Liver (tissue), 9 donors: Measurements from ENCODE around the gene DDX31. TPM values are rescaled to one million over a fixed set of nuclear protein-coding genes. Genes with fewer than 3 reads are reported as not detected.

Source experiments
- DNase-seq: peaks from one replicate; pipeline ENCODE4 v3.0.0-alpha.2; 2017; ENCODE audit warnings: low spot score
- H3K27ac ChIP-seq, 2 donors: one replicate each; pipeline ENCODE4 v1.7.0; 2013; ENCODE audit warnings: inconsistent platforms in 2 of 2, low read length in 2 of 2, control low read depth in 1 of 2, low read depth in 1 of 2, mild to moderate bottlenecking in 1 of 2
- H3K27me3 ChIP-seq, 4 donors: one replicate each; pipeline versions ENCODE4 v1.6.1 to v1.7.0; 2013; ENCODE audit warnings: low read length in 3 of 4, inconsistent platforms in 1 of 4, mild to moderate bottlenecking in 1 of 4, moderate library complexity in 1 of 4; ENCODE audit not compliant: control insufficient read depth in 4 of 4, insufficient read depth in 4 of 4
- H3K36me3 ChIP-seq, 4 donors: one replicate each; pipeline versions ENCODE4 v1.6.1 to v1.7.0; 2013; ENCODE audit warnings: low read length in 3 of 4, mild to moderate bottlenecking in 3 of 4, low read depth in 1 of 4, moderate library complexity in 1 of 4; ENCODE audit not compliant: control insufficient read depth in 4 of 4, insufficient read depth in 3 of 4
- H3K4me1 ChIP-seq, 4 donors: one replicate each; pipeline versions ENCODE4 v1.6.1 to v1.7.0; 2013; ENCODE audit warnings: low read length in 3 of 4, mild to moderate bottlenecking in 3 of 4, moderate library complexity in 1 of 4; ENCODE audit not compliant: control insufficient read depth in 4 of 4, insufficient read depth in 4 of 4
- H3K4me3 ChIP-seq, 3 donors: one replicate each; pipeline versions ENCODE4 v1.6.1 to v1.7.0; 2013; ENCODE audit warnings: low read length in 3 of 3, control low read depth in 1 of 3, low read depth in 1 of 3, mild to moderate bottlenecking in 1 of 3
- H3K9ac ChIP-seq, 2 donors: one replicate each; pipeline ENCODE4 v1.7.0; 2013; ENCODE audit warnings: low read length in 2 of 2, mild to moderate bottlenecking in 2 of 2, moderate library complexity in 2 of 2, control low read depth in 1 of 2, low read depth in 1 of 2
- H3K9me3 ChIP-seq, 4 donors: one replicate each; pipeline versions ENCODE4 v1.6.1 to v1.7.0; 2013; ENCODE audit warnings: low read length in 3 of 4; ENCODE audit not compliant: control insufficient read depth in 4 of 4
- ATF3 ChIP-seq: IDR thresholded peaks from 2 replicates; pipeline ENCODE4 v1.6.1; 2016; ENCODE audit warnings: antibody characterized with exemption
- CTCF ChIP-seq: fragments of 150-350 bp; IDR thresholded peaks from 2 replicates; pipeline ENCODE4 v1.5.1; 2017; ENCODE audit warnings: improper control_type of control experiment, low read depth, low read length; ENCODE audit not compliant: missing input control
- EGR1 ChIP-seq, 2 donors: IDR thresholded peaks; 2 replicates each; pipeline ENCODE4 v1.6.1; 2016 to 2018; ENCODE audit warnings: antibody characterized with exemption in 2 of 2, low read depth in 2 of 2
- FOXA1 ChIP-seq: IDR thresholded peaks from 2 replicates; pipeline ENCODE4 v1.6.1; 2016; ENCODE audit warnings: antibody characterized with exemption
- FOXA2 ChIP-seq: IDR thresholded peaks from 2 replicates; pipeline ENCODE4 v1.6.1; 2016; ENCODE audit warnings: antibody characterized with exemption
- GABPA ChIP-seq, 2 donors: IDR thresholded peaks in 1 of 2; conservative IDR thresholded peaks in 1 of 2; 2 replicates each; pipeline ENCODE4 v1.6.1; 2016; ENCODE audit warnings: antibody characterized with exemption in 2 of 2, mild to moderate bottlenecking in 1 of 2, moderate library complexity in 1 of 2
- HNF4A ChIP-seq, 2 donors: conservative IDR thresholded peaks; 2 replicates each; pipeline ENCODE4 v1.6.1; 2016; ENCODE audit warnings: antibody characterized with exemption in 2 of 2, mild to moderate bottlenecking in 2 of 2
- HNF4G ChIP-seq: IDR thresholded peaks from 2 replicates; pipeline ENCODE4 v1.6.1; 2016; ENCODE audit warnings: antibody characterized with exemption
- JUND ChIP-seq, 2 donors: IDR thresholded peaks; 2 replicates each; pipeline ENCODE4 v1.6.1; 2016; ENCODE audit warnings: antibody characterized with exemption in 2 of 2
- MAX ChIP-seq: IDR thresholded peaks from 2 replicates; pipeline ENCODE4 v1.6.1; 2016; ENCODE audit warnings: antibody characterized with exemption
- RAD21 ChIP-seq, 2 donors: IDR thresholded peaks; 2 replicates each; pipeline ENCODE4 v1.6.1; 2016; ENCODE audit warnings: antibody characterized with exemption in 2 of 2, mild to moderate bottlenecking in 2 of 2
- REST ChIP-seq: IDR thresholded peaks from 2 replicates; pipeline ENCODE4 v1.6.1; 2016; ENCODE audit warnings: antibody characterized with exemption, mild to moderate bottlenecking
- RXRA ChIP-seq, 2 donors: IDR thresholded peaks; 2 replicates each; pipeline ENCODE4 v1.6.1; 2017 to 2018; ENCODE audit warnings: antibody characterized with exemption in 2 of 2, mild to moderate bottlenecking in 1 of 2
- SP1 ChIP-seq: IDR thresholded peaks from 2 replicates; pipeline ENCODE4 v1.6.1; 2018; ENCODE audit warnings: antibody characterized with exemption, mild to moderate bottlenecking
- TAF1 ChIP-seq: conservative IDR thresholded peaks from 2 replicates; pipeline ENCODE4 v1.6.1; 2016; ENCODE audit warnings: antibody characterized with exemption, mild to moderate bottlenecking
- YY1 ChIP-seq: IDR thresholded peaks from 2 replicates; pipeline ENCODE4 v1.6.1; 2016; ENCODE audit warnings: antibody characterized with exemption, mild to moderate bottlenecking
- ZBTB33 ChIP-seq: IDR thresholded peaks from 2 replicates; pipeline ENCODE4 v1.6.1; 2016; ENCODE audit warnings: antibody characterized with exemption
- WGBS: extraction: QIAGEN DNeasy Blood & Tissue Kit; methylation state at CpG from one replicate; pipeline ENCODE4 v1.1.7; 2013; 5-methylcytosine and 5-hydroxymethylcytosine counted together
- polyA plus RNA-seq, 2 donors: library from polyadenylated mRNA; stranded (reverse) in 1 of 2; unstranded in 1 of 2; fragments of 200-250 nt in 1 of 2; fragments of >200 nt in 1 of 2; fragmentation: Nextera tagmentation in 1 of 2; extraction: Ambion mirVana in 1 of 2; gene quantifications; one replicate each; pipeline versions ENCODE4 v1.2.1 to v1.2.3, GENCODE V29; 2013 to 2015
- total RNA-seq, 2 donors: library from RNA; depleted of rRNA; stranded (reverse); fragments of >200 nt; gene quantifications; one replicate each; pipeline ENCODE4 v1.2.3, GENCODE V29; 2014
- donor health status: healthy.
- donor health status: healthy.
- donor health status: healthy.
- donor health status: healthy.
- donor health status: healthy.

Gene DDX31
- total and polyA plus RNA-seq, 4 donors, result 2.5 to 9.6 (median 4.5) TPM

- TF ChIP-seq YY1, result no peak
- TF ChIP-seq FOXA2, result no peak
- no peak for TF ChIP-seq RAD21 (IDR thresholded peaks at IDR 0.05)
- TF ChIP-seq EGR1 (IDR thresholded peaks at IDR 0.05; ENCODE audit: low read depth in 2 of 2), result no peak
- TF ChIP-seq MAX, result no peak
- no peak for TF ChIP-seq REST
- TF ChIP-seq SP1, result no peak
- TF ChIP-seq HNF4A (conservative IDR thresholded peaks at IDR 0.05), result no peak
- no peak for TF ChIP-seq GABPA (IDR thresholded peaks at IDR 0.05 in 1 of 2, conservative IDR thresholded peaks at IDR 0.05 in 1 of 2)
- no peak for TF ChIP-seq HNF4G
- TF ChIP-seq JUND (IDR thresholded peaks at IDR 0.05), result no peak
- TF ChIP-seq FOXA1, result no peak
- TF ChIP-seq CTCF, result no peak
- Histone ChIP-seq H3K9me3 (no peaks in the 10 kb centered on the region), H3K9ac (no peak overlapping the region), H3K4me3 (no peak overlapping the region), H3K27me3 (peaks cover 0 to 6% (median 0%) of the 10 kb centered on the region in 4 donors), H3K36me3 (no peaks in the 10 kb centered on the region), H3K27ac (no peak overlapping the region), H3K4me1 (no peaks in the 10 kb centered on the region)
- WGBS, result 82% methylated on average over 4 of the region's 4 CpGs
- DNase-seq, result no peak
Observed at GRCh38 chr9:132716007-132716406, 46.2 kb upstream of the DDX31 start.

- Histone ChIP-seq H3K4me3 (no peak overlapping the region), H3K36me3 (no peaks in the 10 kb centered on the region), H3K4me1 (no peaks in the 10 kb centered on the region), H3K27ac (no peak overlapping the region), H3K9me3 (no peaks in the 10 kb centered on the region), H3K9ac (no peak overlapping the region), H3K27me3 (peaks cover 0 to 6% (median 0%) of the 10 kb centered on the region in 4 donors)
- DNase-seq, result no peak
- 73% methylated on average over 5 of the region's 5 CpGs for WGBS
- TF ChIP-seq REST, result no peak
- TF ChIP-seq HNF4A (conservative IDR thresholded peaks at IDR 0.05), result no peak
- no peak for TF ChIP-seq JUND (IDR thresholded peaks at IDR 0.05)
- TF ChIP-seq MAX, result no peak
- no peak for TF ChIP-seq TAF1
- no peak for TF ChIP-seq YY1
- TF ChIP-seq FOXA1, result no peak
- no peak for TF ChIP-seq ZBTB33
- TF ChIP-seq CTCF, result no peak
- TF ChIP-seq GABPA (IDR thresholded peaks at IDR 0.05 in 1 of 2, conservative IDR thresholded peaks at IDR 0.05 in 1 of 2), result no peak
- TF ChIP-seq HNF4G, result no peak
- no peak for TF ChIP-seq RAD21 (IDR thresholded peaks at IDR 0.05)
- no peak for TF ChIP-seq ATF3
- TF ChIP-seq EGR1 (IDR thresholded peaks at IDR 0.05; ENCODE audit: low read depth in 2 of 2), result no peak
- no peak for TF ChIP-seq SP1
- TF ChIP-seq RXRA (IDR thresholded peaks at IDR 0.05), result no peak
Observed at GRCh38 chr9:132712753-132713152, 43.0 kb upstream of the DDX31 start.
